Adipose tissue (tissue), 3 donors: ENCODE results near the gene SCUBE1. TPM values are rescaled to one million over a fixed set of nuclear protein-coding genes. Genes with fewer than 3 reads are reported as not detected.

Experiments used
- H3K27ac ChIP-seq: one replicate; pipeline ENCODE4 v1.5.1; 2013; ENCODE audit warnings: low read depth, low read length
- WGBS, 3 donors: extraction: QIAGEN DNeasy Blood & Tissue Kit; methylation state at CpG; one replicate each; pipeline ENCODE4 v1.1.7; 2013; 5-methylcytosine and 5-hydroxymethylcytosine counted together
- polyA plus RNA-seq, 3 donors: library from polyadenylated mRNA; stranded (reverse); fragments of 200-250 nt; gene quantifications; one replicate each; pipeline ENCODE4 v1.2.3, GENCODE V29; 2013
- donor health status: healthy with polysubstance abuse.
- donor health status: Bipolar disorder and iron deficiency.
- donor health status: healthy.

The SCUBE1 gene
- polyA plus RNA-seq, 3 donors = 0.03 to 0.79 (median 0.28) TPM

- WGBS, 3 donors = 69 to 81% (median 73%) methylated on average over 12 to 13 of the region's 13 CpGs
- no peak overlapping the region for H3K27ac ChIP-seq
Observed at GRCh38 chr22:43202756-43203410, 140.3 kb downstream of the SCUBE1 start.

GRCh38 chr22:43202326-43202725 is 140.8 kb downstream of the SCUBE1 start:
- 93 to 94% (median 93%) methylated on average over 10 of the region's 10 CpGs for WGBS, 3 donors
- no peak overlapping the region for H3K27ac ChIP-seq

GRCh38 chr22:43201486-43202219 is 141.5 kb downstream of the SCUBE1 start:
- no peak overlapping the region for H3K27ac ChIP-seq
- 90 to 94% (median 94%) methylated on average over 26 of the region's 26 CpGs for WGBS, 3 donors

- 88 to 92% (median 90%) methylated on average over 13 of the region's 13 CpGs for WGBS, 3 donors
- H3K27ac ChIP-seq = no peak overlapping the region
Observed at GRCh38 chr22:43200555-43200954, 142.6 kb downstream of the SCUBE1 start.

- WGBS, 3 donors = 80 to 84% (median 83%) methylated on average over 13 to 17 of the region's 17 CpGs
- H3K27ac ChIP-seq = no peak overlapping the region
Observed at GRCh38 chr22:43200031-43200430, 143.1 kb downstream of the SCUBE1 start.

- no peak overlapping the region for H3K27ac ChIP-seq
- WGBS, 3 donors = 70 to 90% (median 85%) methylated on average over 10 to 11 of the region's 11 CpGs
Observed at GRCh38 chr22:43199541-43199940, 143.6 kb downstream of the SCUBE1 start.

- 78 to 88% (median 82%) methylated on average over 9 of the region's 9 CpGs for WGBS, 3 donors
- H3K27ac ChIP-seq = no peak overlapping the region
Observed at GRCh38 chr22:43198936-43199335, 144.2 kb downstream of the SCUBE1 start.

GRCh38 chr22:43198126-43198525 is 145.0 kb downstream of the SCUBE1 start:
- 71 to 91% (median 78%) methylated on average over 5 of the region's 5 CpGs for WGBS, 3 donors
- H3K27ac ChIP-seq = no peak overlapping the region

- 55 to 70% (median 59%) methylated on average over 22 of the region's 22 CpGs for WGBS, 3 donors
- H3K27ac ChIP-seq = no peak overlapping the region
Observed at GRCh38 chr22:43197271-43197941, 145.8 kb downstream of the SCUBE1 start.

- H3K27ac ChIP-seq = no peak overlapping the region
Observed at GRCh38 chr22:43191831-43192230, 151.3 kb downstream of the SCUBE1 start.

- 93 to 95% (median 95%) methylated on average over 5 of the region's 5 CpGs for WGBS, 3 donors
- no peak overlapping the region for H3K27ac ChIP-seq
Observed at GRCh38 chr22:43188829-43189545, 154.2 kb downstream of the SCUBE1 start.

GRCh38 chr22:43187171-43188099 is 155.7 kb downstream of the SCUBE1 start:
- no peak overlapping the region for H3K27ac ChIP-seq
- WGBS, 3 donors = 4 to 7% (median 7%) methylated on average over 41 to 59 of the region's 86 CpGs

GRCh38 chr22:43186272-43187170 is 156.7 kb downstream of the SCUBE1 start, which contains the start of gene TTLL12:
Gene TTLL12 (minus strand): TSS chr22:43187134. CDS start chr22:43187069, 65 bp downstream.
- WGBS, 3 donors = 1 to 2% (median 1%) methylated on average over 46 to 85 of the region's 87 CpGs
- H3K27ac ChIP-seq = no peak within 1 kb of the TSS

GRCh38 chr22:43185860-43186261 is 157.3 kb downstream of the SCUBE1 start:
- H3K27ac ChIP-seq = no peak overlapping the region
- WGBS, 3 donors = 7 to 26% (median 23%) methylated on average over 12 of the region's 12 CpGs

GRCh38 chr22:43183496-43184277 is 159.5 kb downstream of the SCUBE1 start:
- 71 to 86% (median 71%) methylated on average over 12 of the region's 12 CpGs for WGBS, 3 donors
- H3K27ac ChIP-seq = no peak overlapping the region

- no peak overlapping the region for H3K27ac ChIP-seq
- 92 to 96% (median 95%) methylated on average over 17 of the region's 17 CpGs for WGBS, 3 donors
Observed at GRCh38 chr22:43182726-43183125, 160.4 kb downstream of the SCUBE1 start.
